Measurements from ENCODE around the gene PRKAR2B. TPM values are rescaled to one million over a fixed set of nuclear protein-coding genes. Genes with fewer than 3 reads are reported as not detected.

Gene PRKAR2B
- total RNA-seq, 4 donors from 2014 or later, result 3.0 to 28.1 (median 5.7) TPM

GRCh38 chr7:107002126-107002525 is 42.4 kb upstream of the PRKAR2B start:
- no peak for TF ChIP-seq CTCF (IDR thresholded peaks at IDR 0.05)

GRCh38 chr7:107002529-107002998 is 41.9 kb upstream of the PRKAR2B start:
- Histone ChIP-seq H3K4me3 (no peak overlapping the region), H3K36me3 (no peaks in the 10 kb centered on the region), H3K9me3 (no peaks in the 10 kb centered on the region), H3K27ac (no peak overlapping the region), H3K4me1 (no peaks in the 10 kb centered on the region), H3K27me3 (no peaks in the 10 kb centered on the region)
- TF ChIP-seq CTCF (IDR thresholded peaks at IDR 0.05) (no peak), POLR2A (IDR thresholded peaks at IDR 0.05) (no peak)
- DNase-seq, result no peak

More at GRCh38 chr7:107002126-107002525, 42.4 kb upstream of the PRKAR2B start:
- DNase-seq, result no peak
- no peaks in the 10 kb centered on the region for H3K4me1 ChIP-seq
- no peak overlapping the region for H3K4me3 ChIP-seq
- H3K9me3 ChIP-seq, result no peaks in the 10 kb centered on the region
- no peak overlapping the region for H3K27ac ChIP-seq
- H3K27me3 ChIP-seq, result no peaks in the 10 kb centered on the region
- no peaks in the 10 kb centered on the region for H3K36me3 ChIP-seq

- TF ChIP-seq POLR2A (IDR thresholded peaks at IDR 0.05), result no peak
- TF ChIP-seq CTCF (IDR thresholded peaks at IDR 0.05), result no peak
- H3K36me3 ChIP-seq, result no peaks in the 10 kb centered on the region
- no peak overlapping the region for H3K4me3 ChIP-seq
- no peaks in the 10 kb centered on the region for H3K9me3 ChIP-seq
- no peaks in the 10 kb centered on the region for H3K4me1 ChIP-seq
- H3K27ac ChIP-seq, result no peak overlapping the region
- no peaks in the 10 kb centered on the region for H3K27me3 ChIP-seq
- no peak for DNase-seq
Measured at GRCh38 chr7:107007007-107007891, 37.3 kb upstream of the PRKAR2B start.

- H3K4me3 ChIP-seq, result no peak overlapping the region
- DNase-seq, result no peak
- H3K9me3 ChIP-seq, result no peaks in the 10 kb centered on the region
- no peak overlapping the region for H3K27ac ChIP-seq
- TF ChIP-seq POLR2A (IDR thresholded peaks at IDR 0.05) (no peak), CTCF (IDR thresholded peaks at IDR 0.05) (no peak)
- no peaks in the 10 kb centered on the region for H3K4me1 ChIP-seq
- H3K27me3 ChIP-seq, result no peaks in the 10 kb centered on the region
- H3K36me3 ChIP-seq, result no peaks in the 10 kb centered on the region
Measured at GRCh38 chr7:107007892-107008287, 36.6 kb upstream of the PRKAR2B start.

- TF ChIP-seq CTCF (IDR thresholded peaks at IDR 0.05) (no peak), POLR2A (IDR thresholded peaks at IDR 0.05) (no peak)
- Histone ChIP-seq H3K27me3 (no peaks in the 10 kb centered on the region), H3K9me3 (no peaks in the 10 kb centered on the region), H3K27ac (no peak overlapping the region), H3K4me3 (no peak overlapping the region), H3K36me3 (no peaks in the 10 kb centered on the region), H3K4me1 (no peaks in the 10 kb centered on the region)
- no peak for DNase-seq
Measured at GRCh38 chr7:107009846-107010203, 34.7 kb upstream of the PRKAR2B start.

All from Peyer's patch (tissue), 4 donors.